ENCODE measurements around the gene GRAMD2A. TPM values are rescaled to one million over a fixed set of nuclear protein-coding genes. Genes with fewer than 3 reads are reported as not detected.

Gene GRAMD2A
- total RNA-seq, 1 experiment from 2014 or later: 1.2 TPM

DNA sequence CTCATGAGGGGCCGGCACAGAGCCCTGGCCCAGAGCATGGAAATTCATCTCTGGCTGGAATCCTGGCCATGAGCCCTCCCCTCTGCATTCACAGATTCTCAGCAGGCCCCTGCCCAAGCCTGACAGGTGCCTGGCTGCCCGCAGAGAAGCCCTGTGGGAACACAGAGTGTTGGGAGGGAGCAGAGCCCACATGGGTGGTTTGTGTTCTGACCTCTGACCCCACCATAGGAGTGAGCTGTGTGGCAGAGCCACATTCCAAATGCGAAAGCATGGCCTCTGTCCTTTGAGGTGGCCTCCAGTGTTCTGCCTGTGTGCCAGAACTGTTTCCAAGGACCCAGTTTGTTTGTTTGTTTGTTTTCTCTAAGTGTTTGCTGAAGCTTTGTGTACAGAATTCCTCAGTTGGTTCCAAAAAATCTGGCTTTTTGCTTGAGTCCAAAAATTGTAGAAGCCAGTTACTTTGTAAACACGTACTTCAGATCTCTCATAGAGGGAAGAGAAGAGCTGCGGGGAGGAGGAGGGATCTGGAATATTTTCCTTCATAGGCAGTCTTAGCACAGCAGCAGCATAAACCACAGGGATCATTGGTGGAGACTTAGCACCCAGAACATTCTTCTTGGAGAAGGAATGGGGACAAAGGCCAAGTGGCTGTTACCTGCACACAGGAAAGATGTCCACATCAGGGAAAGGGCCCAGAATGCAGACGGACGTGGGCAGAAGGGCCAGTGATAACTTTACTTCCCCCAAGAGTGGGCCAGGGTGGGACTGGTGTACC is 36.0 kb downstream of the GRAMD2A start:
- Histone ChIP-seq H3K9me3 (no peaks in the 10 kb centered on the region), H3K4me3 (ENCODE audit: low read depth, low read length) (no peak overlapping the region), H3K36me3 (ENCODE audit: control insufficient read depth, insufficient read depth, low read length) (no peaks in the 10 kb centered on the region), H3K27me3 (replicated peaks; ENCODE audit: control insufficient read depth, insufficient read depth, low read length) (no peaks in the 10 kb centered on the region), H3K4me1 (peaks cover 11% of the 10 kb centered on the region)
- ChIA-PET POLR2A (no interaction called here), CTCF (no interaction called here)
- intact Hi-C loops (cut with micrococcal nuclease; ENCODE audit: unreplicated experiment): no loop called here
- Mint-ChIP-seq H3K27ac (ENCODE audit: unreplicated experiment) (peak overlapping the region; percentile 20), H3K9me3 (ENCODE audit: unreplicated experiment) (no peaks in the 10 kb centered on the region), H3K36me3 (ENCODE audit: insufficient read depth, unreplicated experiment) (no peaks in the 10 kb centered on the region), H3K4me1 (ENCODE audit: low read depth, unreplicated experiment) (peaks cover 7% of the 10 kb centered on the region), H3K4me3 (ENCODE audit: unreplicated experiment) (no peak overlapping the region), H3K27me3 (ENCODE audit: insufficient read depth, unreplicated experiment) (no peaks in the 10 kb centered on the region)
- TF ChIP-seq, protein P1, sequence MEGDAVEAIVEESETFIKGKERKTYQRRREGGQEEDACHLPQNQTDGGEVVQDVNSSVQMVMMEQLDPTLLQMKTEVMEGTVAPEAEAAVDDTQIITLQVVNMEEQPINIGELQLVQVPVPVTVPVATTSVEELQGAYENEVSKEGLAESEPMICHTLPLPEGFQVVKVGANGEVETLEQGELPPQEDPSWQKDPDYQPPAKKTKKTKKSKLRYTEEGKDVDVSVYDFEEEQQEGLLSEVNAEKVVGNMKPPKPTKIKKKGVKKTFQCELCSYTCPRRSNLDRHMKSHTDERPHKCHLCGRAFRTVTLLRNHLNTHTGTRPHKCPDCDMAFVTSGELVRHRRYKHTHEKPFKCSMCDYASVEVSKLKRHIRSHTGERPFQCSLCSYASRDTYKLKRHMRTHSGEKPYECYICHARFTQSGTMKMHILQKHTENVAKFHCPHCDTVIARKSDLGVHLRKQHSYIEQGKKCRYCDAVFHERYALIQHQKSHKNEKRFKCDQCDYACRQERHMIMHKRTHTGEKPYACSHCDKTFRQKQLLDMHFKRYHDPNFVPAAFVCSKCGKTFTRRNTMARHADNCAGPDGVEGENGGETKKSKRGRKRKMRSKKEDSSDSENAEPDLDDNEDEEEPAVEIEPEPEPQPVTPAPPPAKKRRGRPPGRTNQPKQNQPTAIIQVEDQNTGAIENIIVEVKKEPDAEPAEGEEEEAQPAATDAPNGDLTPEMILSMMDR (IDR thresholded peaks at IDR 0.05; ENCODE audit: insufficient read depth in 1 of 2, low read depth in 1 of 2, low read length in 1 of 2, severe bottlenecking in 1 of 2, unreplicated experiment in 1 of 2): no peak
- no peak for DNase-seq
- BruUV-seq (replicated peaks): no TSS peak

DNA sequence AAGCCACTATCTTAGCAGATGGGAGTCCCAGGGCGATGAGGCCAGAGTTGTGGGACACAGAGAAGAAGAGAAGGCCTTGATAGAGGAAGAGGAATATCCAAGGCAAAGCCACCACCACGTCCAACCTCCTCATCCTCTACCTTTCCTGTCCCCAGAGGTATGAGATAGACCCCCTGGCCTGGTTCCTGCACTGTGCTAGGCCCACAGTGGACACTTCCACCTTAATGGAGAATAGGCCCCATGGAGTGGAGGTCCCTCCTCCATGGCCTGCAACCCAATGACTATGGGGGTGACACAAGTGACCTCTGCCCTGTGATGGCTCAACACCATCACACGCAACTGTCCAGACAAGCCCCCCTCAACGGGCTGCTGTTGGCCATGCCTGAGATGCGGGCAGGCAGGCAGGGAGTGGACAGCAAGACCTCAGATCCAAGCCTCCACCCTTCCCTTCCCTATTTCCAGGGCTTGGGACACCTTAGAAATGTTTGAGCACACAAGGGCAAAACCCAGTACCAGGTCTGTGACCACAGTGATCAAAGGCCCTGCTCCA is 36.8 kb downstream of the GRAMD2A start:
- no peaks in the 10 kb centered on the region for H3K9me3 ChIP-seq
- no peaks in the 10 kb centered on the region for H3K27me3 ChIP-seq (replicated peaks; ENCODE audit: control insufficient read depth, insufficient read depth, low read length)
- Mint-ChIP-seq H3K27ac (ENCODE audit: unreplicated experiment) (no peak overlapping the region), H3K4me1 (ENCODE audit: low read depth, unreplicated experiment) (peaks cover 7% of the 10 kb centered on the region), H3K9me3 (ENCODE audit: unreplicated experiment) (no peaks in the 10 kb centered on the region), H3K4me3 (ENCODE audit: unreplicated experiment) (no peak overlapping the region), H3K27me3 (ENCODE audit: insufficient read depth, unreplicated experiment) (no peaks in the 10 kb centered on the region), H3K36me3 (ENCODE audit: insufficient read depth, unreplicated experiment) (no peaks in the 10 kb centered on the region)
- intact Hi-C loops (cut with micrococcal nuclease; ENCODE audit: unreplicated experiment): no loop called here
- TF ChIP-seq, protein P1 (IDR thresholded peaks at IDR 0.05; ENCODE audit: insufficient read depth in 1 of 2, low read depth in 1 of 2, low read length in 1 of 2, severe bottlenecking in 1 of 2, unreplicated experiment in 1 of 2): no peak
- DNase-seq: no peak
- no TSS peak for BruUV-seq (replicated peaks)
- ChIA-PET POLR2A (no interaction called here), CTCF (no interaction called here)
- peaks cover 11% of the 10 kb centered on the region for H3K4me1 ChIP-seq
- H3K4me3 ChIP-seq (ENCODE audit: low read depth, low read length): no peak overlapping the region
- no peaks in the 10 kb centered on the region for H3K36me3 ChIP-seq (ENCODE audit: control insufficient read depth, insufficient read depth, low read length)

- Histone ChIP-seq H3K9me3 (no peaks in the 10 kb centered on the region), H3K36me3 (ENCODE audit: control insufficient read depth, insufficient read depth, low read length) (no peaks in the 10 kb centered on the region), H3K27me3 (replicated peaks; ENCODE audit: control insufficient read depth, insufficient read depth, low read length) (no peaks in the 10 kb centered on the region), H3K4me1 (peaks cover 10% of the 10 kb centered on the region), H3K4me3 (ENCODE audit: low read depth, low read length) (no peak overlapping the region)
- Mint-ChIP-seq H3K4me1 (ENCODE audit: low read depth, unreplicated experiment) (peaks cover 14% of the 10 kb centered on the region), H3K27me3 (ENCODE audit: insufficient read depth, unreplicated experiment) (no peaks in the 10 kb centered on the region), H3K36me3 (ENCODE audit: insufficient read depth, unreplicated experiment) (no peaks in the 10 kb centered on the region), H3K4me3 (ENCODE audit: unreplicated experiment) (no peak overlapping the region), H3K27ac (ENCODE audit: unreplicated experiment) (no peak overlapping the region), H3K9me3 (ENCODE audit: unreplicated experiment) (no peaks in the 10 kb centered on the region)
- intact Hi-C loops (cut with micrococcal nuclease; ENCODE audit: unreplicated experiment): loop anchor here (1.0 to 10.0 kb wide), 5 partner anchors 38 to 402 kb away; partner anchors contain the start of genes MYO9A and SENP8
- no TSS peak for BruUV-seq (replicated peaks)
- ChIA-PET CTCF (interaction anchor here (1.3 to 1.6 kb wide), 3 partner anchors 11 to 354 kb away, joined by 3 to 8 read pairs (median 3); no protein-coding TSS in a partner anchor), POLR2A (no interaction called here)
- TF ChIP-seq, protein P1 (IDR thresholded peaks at IDR 0.05; ENCODE audit: insufficient read depth in 1 of 2, low read depth in 1 of 2, low read length in 1 of 2, severe bottlenecking in 1 of 2, unreplicated experiment in 1 of 2): no peak
- no peak for DNase-seq
Measured at GRCh38 chr15:72156928-72157327, 40.7 kb downstream of the GRAMD2A start.
